Eye (tissue), 1 donor: ENCODE results near the gene PTPRN2.

Source experiments
- DNase-seq: peaks from one replicate; pipeline ENCODE4 v3.0.0-alpha.2; 2015

Gene PTPRN2

GRCh38 chr7:158272509-158273137, 315.0 kb downstream of the PTPRN2 start:
- no peak for DNase-seq

GRCh38 chr7:158272091-158272490, 315.5 kb downstream of the PTPRN2 start:
- DNase-seq = no peak

- no peak for DNase-seq
These were observed 316.0 kb downstream of the PTPRN2 start for GRCh38 chr7:158271646-158272045.

- no peak for DNase-seq
These were observed 316.7 kb downstream of the PTPRN2 start for GRCh38 chr7:158270856-158271413.

- no peak for DNase-seq
These were observed 317.4 kb downstream of the PTPRN2 start for GRCh38 chr7:158270106-158270775.

- no peak for DNase-seq
These were observed 318.6 kb downstream of the PTPRN2 start for GRCh38 chr7:158268816-158269535.

- no peak for DNase-seq
These were observed 319.7 kb downstream of the PTPRN2 start for GRCh38 chr7:158267742-158268435.

- DNase-seq = no peak
These were observed 320.5 kb downstream of the PTPRN2 start for GRCh38 chr7:158266817-158267741.

- no peak for DNase-seq
These were observed 321.2 kb downstream of the PTPRN2 start for GRCh38 chr7:158266426-158266816.

GRCh38 chr7:158265743-158266080, 321.9 kb downstream of the PTPRN2 start:
- no peak for DNase-seq

- DNase-seq = no peak
These were observed 322.5 kb downstream of the PTPRN2 start for GRCh38 chr7:158264881-158265742.

GRCh38 chr7:158263964-158264748, 323.5 kb downstream of the PTPRN2 start:
- no peak for DNase-seq

- no peak for DNase-seq
These were observed 324.3 kb downstream of the PTPRN2 start for GRCh38 chr7:158263110-158263963.

GRCh38 chr7:158262284-158263109, 325.1 kb downstream of the PTPRN2 start:
- no peak for DNase-seq

- no peak for DNase-seq
These were observed 326.0 kb downstream of the PTPRN2 start for GRCh38 chr7:158261362-158262235.

- no peak for DNase-seq
These were observed 326.9 kb downstream of the PTPRN2 start for GRCh38 chr7:158260567-158261361.
